NCI-H146 treated with DMSO at 0.1 percent for 48 hours (cell line): ENCODE measurements around the gene SECISBP2L.

Experiments
- DNase-seq: peaks from one replicate; lab custom pipeline; 2025; ENCODE audit not compliant: unreplicated experiment; lab: John Stamatoyannopoulos, UW

Gene SECISBP2L

GRCh38 chr15:49059491-49059890, 13.2 kb upstream of the SECISBP2L start:
- no peak for DNase-seq

DNA sequence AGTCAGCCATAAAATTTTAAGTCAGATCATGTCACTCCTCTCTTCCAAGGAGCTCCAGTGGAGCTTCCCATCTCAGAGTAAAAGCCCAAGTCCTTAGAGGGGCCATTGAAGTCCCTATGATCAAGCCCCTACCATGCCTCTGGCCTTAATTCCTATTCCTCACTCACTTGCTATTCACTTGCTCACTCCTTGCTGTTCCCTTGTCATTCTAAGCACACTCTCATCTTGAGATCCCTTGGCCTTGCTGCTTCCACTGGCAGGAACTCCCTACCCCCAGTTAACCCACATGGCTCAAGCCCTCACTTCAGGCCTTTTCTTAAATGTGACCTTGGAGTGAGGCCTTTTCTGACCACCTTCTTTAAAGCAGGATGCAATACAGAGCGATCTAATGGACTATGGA, 12.3 kb upstream of the SECISBP2L start:
- DNase-seq: no peak

DNA sequence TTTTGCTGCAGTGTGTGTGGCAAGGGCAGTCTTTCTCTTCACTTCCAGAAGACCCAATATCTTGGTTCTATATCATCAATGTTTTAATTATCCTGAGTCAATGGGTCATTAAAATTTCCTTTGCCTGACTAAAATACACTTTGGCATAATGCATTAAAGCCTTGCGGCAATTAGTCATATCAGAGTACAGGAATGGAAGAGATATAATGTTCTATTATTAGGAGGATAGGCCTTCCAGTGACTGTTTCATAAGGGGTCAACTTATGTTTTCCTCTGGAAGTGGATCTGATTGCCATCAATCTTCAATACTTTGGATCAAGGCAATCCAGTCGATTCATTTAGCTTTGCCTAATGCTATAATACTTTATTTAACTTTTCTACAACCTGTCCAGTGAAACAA, 9.4 kb upstream of the SECISBP2L start:
- DNase-seq: no peak

GRCh38 chr15:49052662-49053061, 6.4 kb upstream of the SECISBP2L start:
- no peak for DNase-seq

GRCh38 chr15:49047456-49047855, 1.2 kb upstream of the SECISBP2L start:
- no peak for DNase-seq

- DNase-seq: peak; percentile 7
Observed at GRCh38 chr15:49045751-49046219, 461 bp downstream of the SECISBP2L start.

- DNase-seq: no peak
Observed at GRCh38 chr15:49044766-49045606, 1.3 kb downstream of the SECISBP2L start.

DNA sequence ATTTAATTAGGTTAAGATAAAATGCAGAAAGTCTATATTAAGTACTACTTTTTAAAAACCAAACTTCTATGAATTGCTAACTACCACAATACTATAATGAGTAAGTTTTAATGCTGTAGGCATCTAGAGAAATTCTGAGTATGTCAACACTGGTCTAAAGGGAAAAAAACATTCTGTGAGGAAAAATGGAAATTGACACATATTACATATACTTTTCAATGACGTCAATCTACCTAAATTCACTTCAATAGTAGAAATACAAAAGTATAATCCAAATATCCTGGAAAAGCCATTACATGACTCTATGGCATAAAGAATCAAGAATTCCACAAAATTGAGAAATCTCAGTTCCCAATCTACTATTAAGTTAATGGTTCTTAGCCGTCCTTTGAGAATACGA, 2.2 kb downstream of the SECISBP2L start:
- no peak for DNase-seq

DNA sequence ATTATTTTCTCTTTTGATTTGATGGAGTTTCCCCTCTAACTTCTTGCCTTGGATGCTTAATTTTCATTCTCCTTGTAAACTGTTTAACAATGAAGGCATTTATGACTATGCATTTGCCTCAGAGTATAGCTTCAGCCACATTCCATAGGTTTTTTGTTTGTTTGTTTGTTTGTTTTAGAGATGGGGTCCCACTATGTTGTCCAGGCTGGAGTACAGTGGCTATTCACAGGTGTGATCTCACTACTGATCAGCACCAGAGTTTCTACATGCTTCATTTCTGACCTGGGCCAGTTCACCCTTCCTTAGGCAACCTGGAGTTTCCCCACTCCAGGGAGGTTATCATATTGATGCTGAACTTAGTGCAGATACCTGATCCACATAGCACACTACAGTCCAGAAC, 4.1 kb downstream of the SECISBP2L start:
- DNase-seq: no peak

DNA sequence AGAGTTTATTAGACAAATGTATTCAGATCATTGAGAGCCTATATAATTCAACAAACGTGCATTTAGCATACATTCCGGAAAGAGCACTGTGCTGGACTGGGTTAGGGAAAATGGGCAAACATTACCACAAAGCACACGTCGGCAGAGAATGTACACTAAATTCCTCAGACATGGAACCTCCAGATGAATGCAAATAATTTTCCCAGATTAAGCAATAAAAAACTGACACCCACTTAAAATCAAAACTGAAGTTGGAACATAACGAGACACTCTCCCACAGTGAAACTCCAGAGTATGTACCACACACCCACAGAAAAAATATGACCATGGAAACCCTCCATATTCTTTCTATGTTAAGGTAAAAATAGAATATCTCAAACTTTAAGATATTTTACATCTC, 4.8 kb downstream of the SECISBP2L start:
- no peak for DNase-seq

GRCh38 chr15:49040151-49040550, 6.1 kb downstream of the SECISBP2L start:
- DNase-seq: no peak

DNA sequence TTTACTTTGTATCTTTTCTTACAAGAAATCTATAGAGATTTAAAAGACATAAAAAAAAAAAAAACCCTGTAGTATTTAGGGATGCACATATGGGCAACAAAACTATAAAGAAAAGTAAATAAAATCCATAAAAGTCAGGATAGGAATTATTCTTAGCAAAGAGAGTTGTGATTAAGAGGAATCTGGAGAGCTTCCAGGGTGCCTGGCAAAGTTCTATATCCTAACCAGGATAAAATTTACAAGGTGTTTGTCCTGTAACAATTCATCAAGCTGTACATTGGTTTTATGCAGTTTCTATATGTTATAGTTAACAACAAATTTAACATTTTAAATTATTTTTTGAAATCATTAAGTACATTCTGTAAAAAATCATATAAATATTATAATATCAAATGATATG, 7.9 kb downstream of the SECISBP2L start:
- DNase-seq: no peak

- no peak for DNase-seq
Observed at GRCh38 chr15:49037546-49037940, 8.7 kb downstream of the SECISBP2L start.

- DNase-seq: no peak
Observed at GRCh38 chr15:49036650-49037545, 9.3 kb downstream of the SECISBP2L start.

- DNase-seq: no peak
Observed at GRCh38 chr15:49035825-49036224, 10.4 kb downstream of the SECISBP2L start.

DNA sequence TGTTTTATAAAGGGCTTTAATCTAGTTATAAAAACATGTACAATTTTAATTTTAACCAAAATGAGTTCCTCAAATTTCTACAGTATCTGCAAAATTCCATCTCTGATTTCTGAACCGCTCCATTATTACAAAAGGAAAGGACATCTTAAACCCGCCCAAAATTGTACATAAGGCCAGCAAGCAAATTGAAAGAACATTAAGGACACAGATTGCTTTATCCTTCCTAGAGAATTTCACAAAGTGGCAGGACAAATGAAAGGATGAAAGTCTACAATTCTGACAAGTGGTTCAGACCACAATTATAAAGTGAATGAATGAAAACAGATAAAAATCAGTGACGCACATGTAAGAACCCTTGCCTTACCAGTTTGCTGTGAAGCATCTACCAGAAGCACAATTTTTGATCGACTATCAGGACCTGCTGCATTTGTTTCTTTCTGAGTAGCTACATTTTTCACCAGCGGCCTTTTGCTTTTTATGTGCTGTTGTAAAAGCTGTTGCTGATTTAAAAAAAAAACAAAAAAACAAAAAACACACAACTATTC, 13.6 kb downstream of the SECISBP2L start:
- no peak for DNase-seq

GRCh38 chr15:49031804-49032203, 14.4 kb downstream of the SECISBP2L start:
- no peak for DNase-seq

GRCh38 chr15:49026700-49027099, 19.5 kb downstream of the SECISBP2L start:
- DNase-seq: no peak

GRCh38 chr15:49024840-49025239, 21.4 kb downstream of the SECISBP2L start:
- no peak for DNase-seq

GRCh38 chr15:49023354-49023753, 22.9 kb downstream of the SECISBP2L start:
- DNase-seq: no peak

GRCh38 chr15:49015896-49016295, 30.4 kb downstream of the SECISBP2L start:
- no peak for DNase-seq

GRCh38 chr15:48999314-48999713, 46.9 kb downstream of the SECISBP2L start:
- no peak for DNase-seq
